ENCODE data around the gene NRG4. TPM values are rescaled to one million over a fixed set of nuclear protein-coding genes. Genes with fewer than 3 reads are reported as not detected.

NRG4 gene
- total RNA-seq, 1 experiment from 2014 or later: 1.0 TPM

GRCh38 chr15:75952525-75952924, 59.7 kb downstream of the NRG4 start:
- H3K27ac ChIP-seq (ENCODE audit: low read depth, low read length): no peak overlapping the region
- H3K9me2 ChIP-seq (ENCODE audit: insufficient read depth): no peaks in the 10 kb centered on the region
- CTCF ChIA-PET: no interaction called here
- H3K36me3 ChIP-seq (ENCODE audit: control insufficient read depth in 1 of 2, insufficient read depth in 2 of 2, low read length in 2 of 2): no peaks in the 10 kb centered on the region
- H3K4me3 ChIP-seq (replicated peaks in 1 of 2; ENCODE audit: low read depth in 1 of 2, low read length in 2 of 2): no peak overlapping the region
- DNase-seq (ENCODE audit: low read depth, low spot score) (no peak), ATAC-seq (no peak)
- H3K79me2 ChIP-seq (ENCODE audit: insufficient read depth, low read length): no peaks in the 10 kb centered on the region
- no peaks in the 10 kb centered on the region for H3K4me1 ChIP-seq (ENCODE audit: control insufficient read depth in 1 of 2, insufficient read depth in 2 of 2, low read length in 2 of 2)
- POLR2A ChIA-PET: no interaction called here
- H3K4me2 ChIP-seq (ENCODE audit: low read length): no peak overlapping the region
- no peak for TF ChIP-seq SRF (IDR thresholded peaks at IDR 0.05; ENCODE audit: low read depth)
- TF ChIP-seq CTCF (IDR thresholded peaks at IDR 0.05 in 2 of 3, conservative IDR thresholded peaks at IDR 0.05 in 1 of 3; ENCODE audit: borderline replicate concordance in 1 of 3, insufficient read depth in 1 of 3, low read depth in 2 of 3, low read length in 2 of 3): no peak
- no peak for TF ChIP-seq EZH2 (IDR thresholded peaks at IDR 0.05)
- no peak for TF ChIP-seq ELF1 (IDR thresholded peaks at IDR 0.05; ENCODE audit: borderline replicate concordance, low read depth)
- no peak for TF ChIP-seq SP1 (IDR thresholded peaks at IDR 0.05; ENCODE audit: low read depth)
- TF ChIP-seq TCF7L2 (IDR thresholded peaks at IDR 0.05; ENCODE audit: borderline replicate concordance, extremely low read depth, insufficient read depth, insufficient read length): no peak
- no peak for TF ChIP-seq MAX (IDR thresholded peaks at IDR 0.05)
- no peak for TF ChIP-seq EGR1 (IDR thresholded peaks at IDR 0.05; ENCODE audit: low read depth)
- no peak for TF ChIP-seq JUND (IDR thresholded peaks at IDR 0.05)
- no peak overlapping the region for H2AFZ ChIP-seq (ENCODE audit: low read depth, low read length, poor library complexity, severe bottlenecking)
- no peaks in the 10 kb centered on the region for H3K27me3 ChIP-seq (ENCODE audit: insufficient read depth, low read length)
- RAD21 ChIA-PET (ENCODE audit: low non-redundant PET in 1 of 2, low total read pairs in 2 of 2, uncharacterized antibody in 2 of 2, unreplicated experiment in 2 of 2): no interaction called here
- no peaks in the 10 kb centered on the region for H3K9me3 ChIP-seq (ENCODE audit: control insufficient read depth in 1 of 2, insufficient read depth in 1 of 2, low read depth in 1 of 2, low read length in 2 of 2)
- no TSS peak for BruUV-seq (replicated peaks)
- H3K9ac ChIP-seq (ENCODE audit: low read length): no peak overlapping the region
- H4K20me1 ChIP-seq (ENCODE audit: insufficient read depth): no peaks in the 10 kb centered on the region
- intact Hi-C loops (cut with micrococcal nuclease): no loop called here

GRCh38 chr15:75948761-75949296, 63.4 kb downstream of the NRG4 start:
- CTCF ChIA-PET: no interaction called here
- no TSS peak for BruUV-seq (replicated peaks)
- TF ChIP-seq ZBTB33 (IDR thresholded peaks at IDR 0.05; ENCODE audit: extremely low read depth, insufficient replicate concordance, low read length): no peak
- TF ChIP-seq POLR2AphosphoS5 (IDR thresholded peaks at IDR 0.05; ENCODE audit: low read depth, low read length): no peak
- TF ChIP-seq SRF (IDR thresholded peaks at IDR 0.05; ENCODE audit: low read depth): no peak
- TF ChIP-seq REST (IDR thresholded peaks at IDR 0.05; ENCODE audit: low read depth): no peak
- no peak for TF ChIP-seq FOSL1 (IDR thresholded peaks at IDR 0.05; ENCODE audit: low read depth)

More at GRCh38 chr15:75948761-75949296, 63.4 kb downstream of the NRG4 start:
- ChIA-PET RAD21 (ENCODE audit: low non-redundant PET in 1 of 2, low total read pairs in 2 of 2, uncharacterized antibody in 2 of 2, unreplicated experiment in 2 of 2) (no interaction called here), POLR2A (no interaction called here)
- H3K36me3 ChIP-seq (ENCODE audit: control insufficient read depth in 1 of 2, insufficient read depth in 2 of 2, low read length in 2 of 2): no peaks in the 10 kb centered on the region
- DNase-seq (ENCODE audit: low read depth, low spot score) (no peak), ATAC-seq (no peak)
- H3K27ac ChIP-seq (ENCODE audit: low read depth, low read length): no peak overlapping the region
- H3K79me2 ChIP-seq (ENCODE audit: insufficient read depth, low read length): no peaks in the 10 kb centered on the region
- no peaks in the 10 kb centered on the region for H3K9me2 ChIP-seq (ENCODE audit: insufficient read depth)
- no peak overlapping the region for H3K9ac ChIP-seq (ENCODE audit: low read length)
- H3K4me3 ChIP-seq (replicated peaks in 1 of 2; ENCODE audit: low read depth in 1 of 2, low read length in 2 of 2): no peak overlapping the region
- no peaks in the 10 kb centered on the region for H3K4me1 ChIP-seq (ENCODE audit: control insufficient read depth in 1 of 2, insufficient read depth in 2 of 2, low read length in 2 of 2)
- no peak overlapping the region for H2AFZ ChIP-seq (ENCODE audit: low read depth, low read length, poor library complexity, severe bottlenecking)
- H3K9me3 ChIP-seq (ENCODE audit: control insufficient read depth in 1 of 2, insufficient read depth in 1 of 2, low read depth in 1 of 2, low read length in 2 of 2): no peaks in the 10 kb centered on the region
- no peaks in the 10 kb centered on the region for H3K27me3 ChIP-seq (ENCODE audit: insufficient read depth, low read length)
- intact Hi-C loops (cut with micrococcal nuclease): no loop called here
- no peak overlapping the region for H3K4me2 ChIP-seq (ENCODE audit: low read length)
- H4K20me1 ChIP-seq (ENCODE audit: insufficient read depth): no peaks in the 10 kb centered on the region

Measured in HCT116 (cell line).